SK-N-SH (cell line): Measurements from ENCODE around the gene ASPSCR1. TPM values are rescaled to one million over a fixed set of nuclear protein-coding genes. Genes with fewer than 3 reads are reported as not detected.

Source experiments
- CTCF ChIA-PET: fragments of 300-600, 350-600 bp; formaldehyde crosslinking; extraction: SDS; loops from one replicate; lab custom pipeline; 2021; lab: Yijun Ruan, JAX
- POLR2A ChIA-PET: fragments of 350-600 bp; sonication (Branson Sonifier 250); formaldehyde crosslinking; extraction: SDS; loops from one replicate; lab custom pipeline; 2020; ENCODE audit warnings: antibody characterized with exemption, inconsistent platforms; lab: Yijun Ruan, JAX
- DNase-seq: peaks from one replicate; pipeline ENCODE4 v3.0.0; 2012
- H2AFZ ChIP-seq: fragments of 200-600 bp; sonication (generic); 2 replicates; pipeline ENCODE4 v1.8.1; 2016; ENCODE audit warnings: antibody characterized with exemption, mild to moderate bottlenecking, low read depth
- H3F3A ChIP-seq: fragments of 200-600 bp; sonication (generic); replicated peaks from 2 replicates; pipeline ENCODE3; 2016; ENCODE audit warnings: antibody characterized with exemption, mild to moderate bottlenecking; ENCODE audit not compliant: insufficient read depth
- H3K27ac ChIP-seq, 2 experiments: fragments of 200-500 bp in 1 of 2; fragments of 200-600 bp in 1 of 2; sonication (Bioruptor generic) in 1 of 2; sonication (generic), shearing (Covaris generic) in 1 of 2; 2 replicates each; pipeline versions ENCODE4 v1.5.1 to v1.6.1; 2014 to 2016; ENCODE audit warnings: low read depth in 2 of 2, inconsistent platforms in 1 of 2, low read length in 1 of 2, mild to moderate bottlenecking in 1 of 2, mixed read lengths in 1 of 2
- H3K27me3 ChIP-seq: fragments of 200-600 bp; sonication (generic), shearing (Covaris generic); 2 replicates; pipeline ENCODE4 v1.6.1; 2016; ENCODE audit warnings: mixed run types; ENCODE audit not compliant: insufficient read depth
- H3K36me3 ChIP-seq, 2 experiments: fragments of 200-500 bp in 1 of 2; fragments of 200-600 bp in 1 of 2; sonication (Bioruptor generic) in 1 of 2; sonication (generic) in 1 of 2; replicated peaks in 1 of 2; 2 replicates each; pipeline versions ENCODE3 to v1.5.1; 2014 to 2016; ENCODE audit warnings: low read length in 1 of 2, mild to moderate bottlenecking in 1 of 2; ENCODE audit not compliant: insufficient read depth in 2 of 2, control insufficient read depth in 1 of 2
- H3K4me1 ChIP-seq, 2 experiments: fragments of 200-500 bp in 1 of 2; fragments of 200-600 bp in 1 of 2; sonication (Bioruptor generic) in 1 of 2; sonication (generic), shearing (Covaris generic) in 1 of 2; 2 replicates each; pipeline versions ENCODE4 v1.5.1 to v1.6.1; 2014 to 2016; ENCODE audit warnings: low read depth in 1 of 2, low read length in 1 of 2, mixed run types in 1 of 2; ENCODE audit not compliant: insufficient read depth in 2 of 2, control insufficient read depth in 1 of 2
- H3K4me2 ChIP-seq: fragments of 200-600 bp; sonication (generic), shearing (Covaris generic); 2 replicates; pipeline ENCODE4 v1.6.1; 2017; ENCODE audit warnings: mixed run types
- H3K4me3 ChIP-seq, 2 experiments: fragments of 200-500 bp in 1 of 2; fragments of 200-600 bp in 1 of 2; sonication (Bioruptor generic) in 1 of 2; sonication (generic), shearing (Covaris generic) in 1 of 2; 2 replicates each; pipeline versions ENCODE4 v1.5.1 to v1.8.1; 2014 to 2016; ENCODE audit warnings: low read depth in 2 of 2, inconsistent platforms in 1 of 2, low read length in 1 of 2, mild to moderate bottlenecking in 1 of 2, mixed read lengths in 1 of 2, moderate library complexity in 1 of 2
- H3K79me2 ChIP-seq: fragments of 200-600 bp; sonication (generic); 2 replicates; pipeline ENCODE4 v1.8.1; 2017; ENCODE audit warnings: mild to moderate bottlenecking; ENCODE audit not compliant: insufficient read depth
- H3K9ac ChIP-seq: fragments of 200-600 bp; sonication (generic); 2 replicates; pipeline ENCODE4 v1.6.1; 2017; ENCODE audit warnings: mixed run types
- H3K9me2 ChIP-seq: fragments of 200-600 bp; sonication (generic); 2 replicates; pipeline ENCODE4 v1.6.1; 2017; ENCODE audit warnings: mixed run types
- H3K9me3 ChIP-seq: fragments of 200-600 bp; sonication (generic); 2 replicates; pipeline ENCODE4 v1.6.1; 2017; ENCODE audit warnings: mixed run types, mild to moderate bottlenecking, moderate library complexity
- H4K20me1 ChIP-seq: fragments of 200-600 bp; sonication (generic); 2 replicates; pipeline ENCODE4 v1.6.1; 2017; ENCODE audit warnings: mild to moderate bottlenecking, mixed run types; ENCODE audit not compliant: insufficient read depth
- ELF1 ChIP-seq: IDR thresholded peaks from 2 replicates; pipeline ENCODE4 v1.4.0; 2012
- EP300 ChIP-seq, 2 experiments: IDR thresholded peaks; 2 replicates each; pipeline versions ENCODE4 v1.4.0 to v1.6.1; 2012; ENCODE audit warnings: borderline replicate concordance in 1 of 2, low read depth in 1 of 2, low read length in 1 of 2
- FOSL2 ChIP-seq: IDR thresholded peaks from 2 replicates; pipeline ENCODE4 v1.4.0; 2012; ENCODE audit warnings: low read depth, mild to moderate bottlenecking, moderate library complexity, borderline replicate concordance
- FOXJ3 ChIP-seq: sonication (generic); formaldehyde crosslinking; IDR thresholded peaks from 2 replicates; pipeline ENCODE4 v1.5.1; 2020; ENCODE audit warnings: mild to moderate bottlenecking, missing genetic modification reagents
- GATA2 ChIP-seq: sonication (generic); formaldehyde crosslinking; IDR thresholded peaks from 2 replicates; pipeline ENCODE4 v1.5.0; 2020; ENCODE audit warnings: mild to moderate bottlenecking, missing genetic modification reagents
- MXI1 ChIP-seq: IDR thresholded peaks from 2 replicates; pipeline ENCODE4 v1.6.1; 2012; ENCODE audit warnings: mild to moderate bottlenecking, low read depth, low read length, improper control_type of control experiment
- NRF1 ChIP-seq: IDR thresholded peaks from 2 replicates; pipeline ENCODE4 v1.6.1; 2012; ENCODE audit warnings: low read depth, mild to moderate bottlenecking, low read length
- POLR2AphosphoS5 ChIP-seq: IDR thresholded peaks from 2 replicates; pipeline ENCODE4 v1.6.1; 2012; ENCODE audit warnings: low read depth, low read length
- RAD21 ChIP-seq: IDR thresholded peaks from 2 replicates; pipeline ENCODE4 v1.6.1; 2012; ENCODE audit warnings: mild to moderate bottlenecking, low read length
- RFX5 ChIP-seq: IDR thresholded peaks from 2 replicates; pipeline ENCODE4 v1.6.1; 2012; ENCODE audit warnings: mild to moderate bottlenecking, improper control_type of control experiment, low read length
- RXRA ChIP-seq: IDR thresholded peaks from 2 replicates; pipeline ENCODE4 v1.4.0; 2012; ENCODE audit warnings: low read depth, mild to moderate bottlenecking, borderline replicate concordance
- TAF1 ChIP-seq: IDR thresholded peaks from 2 replicates; pipeline ENCODE4 v1.6.1; 2012; ENCODE audit warnings: low read depth, mild to moderate bottlenecking, low read length, moderate library complexity, borderline replicate concordance
- WGBS: methylation state at CpG from one replicate; pipeline ENCODE4 v1.1.6; 2017; ENCODE audit warnings: low lambda C conversion rate; 5-methylcytosine and 5-hydroxymethylcytosine counted together
- polyA plus RNA-seq, 3 experiments: library from polyadenylated mRNA; depleted of rRNA; stranded (reverse); fragments of >200 nt; gene quantifications; 2 replicates each; pipeline ENCODE4 v1.2.3, GENCODE V29; 2012
- TF ChIP-seq, protein P1 (sequence below): IDR thresholded peaks from 2 replicates; pipeline ENCODE4 v1.4.0; 2012; ENCODE audit warnings: low read depth, borderline replicate concordance
- TF ChIP-seq, protein P2 (sequence below): IDR thresholded peaks from 2 replicates; pipeline ENCODE4 v1.4.0; 2012; ENCODE audit warnings: low read depth, borderline replicate concordance
- TF ChIP-seq, protein P3 (sequence below): IDR thresholded peaks from 2 replicates; pipeline ENCODE4 v1.6.1; 2012; ENCODE audit warnings: mild to moderate bottlenecking, low read depth, low read length, moderate library complexity
- TF ChIP-seq, protein P4 (sequence below): IDR thresholded peaks from 2 replicates; pipeline ENCODE4 v1.4.0; 2012; ENCODE audit warnings: low read depth
- TF ChIP-seq, protein P5 (sequence below): fragments of 150-350 bp; IDR thresholded peaks from 2 replicates; pipeline ENCODE4 v1.6.1; 2017; ENCODE audit warnings: antibody characterized with exemption, low read length, low read depth, borderline replicate concordance
- TF ChIP-seq, protein P6 (sequence below): fragments of 200-600 bp; sonication (generic); IDR thresholded peaks from 2 replicates; pipeline ENCODE4 v1.6.1; 2017; ENCODE audit warnings: antibody characterized with exemption, mild to moderate bottlenecking, moderate library complexity
- TF ChIP-seq, protein P7 (sequence below): fragments of 150-350 bp; IDR thresholded peaks from 2 replicates; pipeline ENCODE4 v1.6.1; 2016; ENCODE audit warnings: mild to moderate bottlenecking, low read depth, low read length

ASPSCR1 gene
- polyA plus RNA-seq, 1 of the 3 experiments (the other 2 are of a cell fraction) = 36.2 TPM

DNA sequence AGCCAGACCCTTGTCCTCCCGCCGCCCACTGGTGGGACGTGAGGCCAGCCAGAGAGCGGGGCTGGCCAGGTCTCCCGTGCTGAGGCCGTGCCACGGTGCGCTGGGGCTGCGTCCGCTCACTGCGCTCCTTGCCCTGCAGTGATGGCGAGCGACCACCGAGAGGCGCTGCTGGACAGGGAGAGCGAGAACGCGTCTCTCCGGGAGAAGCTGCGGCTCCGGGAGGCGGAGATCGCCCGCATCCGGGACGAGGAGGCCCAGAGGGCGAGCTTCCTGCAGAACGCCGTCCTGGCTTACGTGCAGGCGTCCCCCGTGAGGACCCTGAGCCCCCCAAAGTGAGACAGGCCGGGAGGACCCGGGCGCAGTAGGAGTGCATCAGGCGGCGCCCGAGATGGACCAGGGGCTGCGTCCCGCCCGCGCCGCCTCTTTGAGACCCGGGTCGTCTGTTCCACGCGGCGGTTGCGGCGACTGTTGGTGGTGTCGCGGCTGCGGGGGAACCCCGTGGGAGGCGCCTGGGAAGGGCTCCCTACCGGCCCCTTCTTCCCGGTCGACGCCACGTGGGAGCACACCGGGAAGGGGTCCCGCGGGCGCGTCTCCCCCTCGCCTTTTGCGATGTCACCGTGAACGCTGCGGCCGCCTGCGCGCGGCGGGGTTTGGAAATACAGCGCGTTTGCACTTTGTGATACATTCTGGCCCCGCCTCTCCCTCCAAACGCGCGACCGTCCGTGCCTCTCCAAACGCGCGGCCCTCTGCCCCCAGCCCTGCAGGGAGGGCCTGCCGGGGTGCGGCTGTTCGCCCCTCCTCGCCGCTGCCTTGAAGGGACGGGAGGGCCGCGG, 53.3 kb downstream of the ASPSCR1 start:
- DNase-seq = peak; percentile 96
- Histone ChIP-seq H3K9me2 (no peaks in the 10 kb centered on the region), H3K4me3 (peak overlapping the region; percentile 50 to 62), H3K4me2 (peak overlapping the region; percentile 90), H3K27me3 (no peaks in the 10 kb centered on the region), H3K79me2 (no peaks in the 10 kb centered on the region), H3K27ac (peak overlapping the region in 1 of 2 experiments; percentile 85; a peak in 2 of 4 replicates), H2AFZ (peak overlapping the region; percentile 72; the same call in 1 of the 2 replicates), H4K20me1 (peaks cover 4% of the 10 kb centered on the region; the same call in 1 of the 2 replicates), H3K9ac (no peak overlapping the region), H3K9me3 (no peaks in the 10 kb centered on the region), H3K36me3 (peaks cover 5 to 17% of the 10 kb centered on the region in 2 experiments), H3K4me1 (peaks cover 0 to 18% of the 10 kb centered on the region in 2 experiments; a peak in 2 of 4 replicates), H3F3A (peaks cover 29% of the 10 kb centered on the region)
- CTCF ChIA-PET = interaction anchor here (0.6 to 35.7 kb wide), 93 partner anchors 9 to 657 kb away, joined by 3 to 1216 read pairs (median 6); partner anchors contain the start of genes ASPSCR1, CCDC57, CENPX and DCXR
- 5% methylated on average over 47 of the region's 94 CpGs for WGBS
- POLR2A ChIA-PET = interaction anchor here (0.6 to 3.4 kb wide), 15 partner anchors 8 to 170 kb away, joined by 3 to 14 read pairs (median 4); partner anchors contain the start of genes CENPX, FASN, GPS1 and LRRC45
- no peak for TF ChIP-seq RFX5
- peak; percentile 96 for TF ChIP-seq RAD21
- TF ChIP-seq, protein P1, sequence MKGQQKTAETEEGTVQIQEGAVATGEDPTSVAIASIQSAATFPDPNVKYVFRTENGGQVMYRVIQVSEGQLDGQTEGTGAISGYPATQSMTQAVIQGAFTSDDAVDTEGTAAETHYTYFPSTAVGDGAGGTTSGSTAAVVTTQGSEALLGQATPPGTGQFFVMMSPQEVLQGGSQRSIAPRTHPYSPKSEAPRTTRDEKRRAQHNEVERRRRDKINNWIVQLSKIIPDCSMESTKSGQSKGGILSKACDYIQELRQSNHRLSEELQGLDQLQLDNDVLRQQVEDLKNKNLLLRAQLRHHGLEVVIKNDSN = no peak
- TF ChIP-seq ELF1 = no peak
- TF ChIP-seq TAF1 = no peak
- no peak for TF ChIP-seq RXRA
- TF ChIP-seq, protein P2, sequence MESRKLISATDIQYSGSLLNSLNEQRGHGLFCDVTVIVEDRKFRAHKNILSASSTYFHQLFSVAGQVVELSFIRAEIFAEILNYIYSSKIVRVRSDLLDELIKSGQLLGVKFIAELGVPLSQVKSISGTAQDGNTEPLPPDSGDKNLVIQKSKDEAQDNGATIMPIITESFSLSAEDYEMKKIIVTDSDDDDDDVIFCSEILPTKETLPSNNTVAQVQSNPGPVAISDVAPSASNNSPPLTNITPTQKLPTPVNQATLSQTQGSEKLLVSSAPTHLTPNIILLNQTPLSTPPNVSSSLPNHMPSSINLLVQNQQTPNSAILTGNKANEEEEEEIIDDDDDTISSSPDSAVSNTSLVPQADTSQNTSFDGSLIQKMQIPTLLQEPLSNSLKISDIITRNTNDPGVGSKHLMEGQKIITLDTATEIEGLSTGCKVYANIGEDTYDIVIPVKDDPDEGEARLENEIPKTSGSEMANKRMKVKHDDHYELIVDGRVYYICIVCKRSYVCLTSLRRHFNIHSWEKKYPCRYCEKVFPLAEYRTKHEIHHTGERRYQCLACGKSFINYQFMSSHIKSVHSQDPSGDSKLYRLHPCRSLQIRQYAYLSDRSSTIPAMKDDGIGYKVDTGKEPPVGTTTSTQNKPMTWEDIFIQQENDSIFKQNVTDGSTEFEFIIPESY = no peak
- TF ChIP-seq GATA2 = no peak
- TF ChIP-seq, protein P3, sequence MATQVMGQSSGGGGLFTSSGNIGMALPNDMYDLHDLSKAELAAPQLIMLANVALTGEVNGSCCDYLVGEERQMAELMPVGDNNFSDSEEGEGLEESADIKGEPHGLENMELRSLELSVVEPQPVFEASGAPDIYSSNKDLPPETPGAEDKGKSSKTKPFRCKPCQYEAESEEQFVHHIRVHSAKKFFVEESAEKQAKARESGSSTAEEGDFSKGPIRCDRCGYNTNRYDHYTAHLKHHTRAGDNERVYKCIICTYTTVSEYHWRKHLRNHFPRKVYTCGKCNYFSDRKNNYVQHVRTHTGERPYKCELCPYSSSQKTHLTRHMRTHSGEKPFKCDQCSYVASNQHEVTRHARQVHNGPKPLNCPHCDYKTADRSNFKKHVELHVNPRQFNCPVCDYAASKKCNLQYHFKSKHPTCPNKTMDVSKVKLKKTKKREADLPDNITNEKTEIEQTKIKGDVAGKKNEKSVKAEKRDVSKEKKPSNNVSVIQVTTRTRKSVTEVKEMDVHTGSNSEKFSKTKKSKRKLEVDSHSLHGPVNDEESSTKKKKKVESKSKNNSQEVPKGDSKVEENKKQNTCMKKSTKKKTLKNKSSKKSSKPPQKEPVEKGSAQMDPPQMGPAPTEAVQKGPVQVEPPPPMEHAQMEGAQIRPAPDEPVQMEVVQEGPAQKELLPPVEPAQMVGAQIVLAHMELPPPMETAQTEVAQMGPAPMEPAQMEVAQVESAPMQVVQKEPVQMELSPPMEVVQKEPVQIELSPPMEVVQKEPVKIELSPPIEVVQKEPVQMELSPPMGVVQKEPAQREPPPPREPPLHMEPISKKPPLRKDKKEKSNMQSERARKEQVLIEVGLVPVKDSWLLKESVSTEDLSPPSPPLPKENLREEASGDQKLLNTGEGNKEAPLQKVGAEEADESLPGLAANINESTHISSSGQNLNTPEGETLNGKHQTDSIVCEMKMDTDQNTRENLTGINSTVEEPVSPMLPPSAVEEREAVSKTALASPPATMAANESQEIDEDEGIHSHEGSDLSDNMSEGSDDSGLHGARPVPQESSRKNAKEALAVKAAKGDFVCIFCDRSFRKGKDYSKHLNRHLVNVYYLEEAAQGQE = no peak
- TF ChIP-seq POLR2AphosphoS5 = no peak
- TF ChIP-seq NRF1 = peak; percentile 39; the same call in 1 of the 2 replicates
- TF ChIP-seq, protein P4, sequence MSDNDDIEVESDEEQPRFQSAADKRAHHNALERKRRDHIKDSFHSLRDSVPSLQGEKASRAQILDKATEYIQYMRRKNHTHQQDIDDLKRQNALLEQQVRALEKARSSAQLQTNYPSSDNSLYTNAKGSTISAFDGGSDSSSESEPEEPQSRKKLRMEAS = no peak
- peak; percentile 67 for TF ChIP-seq MXI1
- TF ChIP-seq FOSL2 = no peak
- TF ChIP-seq, protein P5, sequence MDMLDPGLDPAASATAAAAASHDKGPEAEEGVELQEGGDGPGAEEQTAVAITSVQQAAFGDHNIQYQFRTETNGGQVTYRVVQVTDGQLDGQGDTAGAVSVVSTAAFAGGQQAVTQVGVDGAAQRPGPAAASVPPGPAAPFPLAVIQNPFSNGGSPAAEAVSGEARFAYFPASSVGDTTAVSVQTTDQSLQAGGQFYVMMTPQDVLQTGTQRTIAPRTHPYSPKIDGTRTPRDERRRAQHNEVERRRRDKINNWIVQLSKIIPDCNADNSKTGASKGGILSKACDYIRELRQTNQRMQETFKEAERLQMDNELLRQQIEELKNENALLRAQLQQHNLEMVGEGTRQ = no peak
- TF ChIP-seq, protein P6, sequence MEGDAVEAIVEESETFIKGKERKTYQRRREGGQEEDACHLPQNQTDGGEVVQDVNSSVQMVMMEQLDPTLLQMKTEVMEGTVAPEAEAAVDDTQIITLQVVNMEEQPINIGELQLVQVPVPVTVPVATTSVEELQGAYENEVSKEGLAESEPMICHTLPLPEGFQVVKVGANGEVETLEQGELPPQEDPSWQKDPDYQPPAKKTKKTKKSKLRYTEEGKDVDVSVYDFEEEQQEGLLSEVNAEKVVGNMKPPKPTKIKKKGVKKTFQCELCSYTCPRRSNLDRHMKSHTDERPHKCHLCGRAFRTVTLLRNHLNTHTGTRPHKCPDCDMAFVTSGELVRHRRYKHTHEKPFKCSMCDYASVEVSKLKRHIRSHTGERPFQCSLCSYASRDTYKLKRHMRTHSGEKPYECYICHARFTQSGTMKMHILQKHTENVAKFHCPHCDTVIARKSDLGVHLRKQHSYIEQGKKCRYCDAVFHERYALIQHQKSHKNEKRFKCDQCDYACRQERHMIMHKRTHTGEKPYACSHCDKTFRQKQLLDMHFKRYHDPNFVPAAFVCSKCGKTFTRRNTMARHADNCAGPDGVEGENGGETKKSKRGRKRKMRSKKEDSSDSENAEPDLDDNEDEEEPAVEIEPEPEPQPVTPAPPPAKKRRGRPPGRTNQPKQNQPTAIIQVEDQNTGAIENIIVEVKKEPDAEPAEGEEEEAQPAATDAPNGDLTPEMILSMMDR = peak; percentile 69
- no peak for TF ChIP-seq FOXJ3
- no peak for TF ChIP-seq EP300 (IDR thresholded peaks at IDR 0.05; ENCODE audit: borderline replicate concordance in 1 of 2, low read depth in 1 of 2, low read length in 1 of 2)
- TF ChIP-seq, protein P7, sequence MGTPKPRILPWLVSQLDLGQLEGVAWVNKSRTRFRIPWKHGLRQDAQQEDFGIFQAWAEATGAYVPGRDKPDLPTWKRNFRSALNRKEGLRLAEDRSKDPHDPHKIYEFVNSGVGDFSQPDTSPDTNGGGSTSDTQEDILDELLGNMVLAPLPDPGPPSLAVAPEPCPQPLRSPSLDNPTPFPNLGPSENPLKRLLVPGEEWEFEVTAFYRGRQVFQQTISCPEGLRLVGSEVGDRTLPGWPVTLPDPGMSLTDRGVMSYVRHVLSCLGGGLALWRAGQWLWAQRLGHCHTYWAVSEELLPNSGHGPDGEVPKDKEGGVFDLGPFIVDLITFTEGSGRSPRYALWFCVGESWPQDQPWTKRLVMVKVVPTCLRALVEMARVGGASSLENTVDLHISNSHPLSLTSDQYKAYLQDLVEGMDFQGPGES = no peak
